MG63 (cell line): ENCODE measurements around the gene TMIGD1. TPM values are rescaled to one million over a fixed set of nuclear protein-coding genes. Genes with fewer than 3 reads are reported as not detected.
"Not testable (repeated sequence)": the region's sequence is repeated elsewhere in the genome, so short reads cannot be mapped to it uniquely, and the experiment has no call there.

Experiments used
- DNase-seq: peaks from one replicate; pipeline ENCODE4 v3.0.0-alpha.2; 2020
- H3K27me3 ChIP-seq: fragments of 250-450 bp; sonication (Bioruptor Pico); 2 replicates; pipeline ENCODE4 v1.5.1; 2020; ENCODE audit warnings: mild to moderate bottlenecking, moderate library complexity
- H3K36me3 ChIP-seq: fragments of 250-450 bp; sonication (Bioruptor Pico); 2 replicates; pipeline ENCODE4 v1.5.1; 2020; ENCODE audit warnings: mild to moderate bottlenecking, moderate library complexity
- H3K4me3 ChIP-seq: fragments of 250-450 bp; sonication (Bioruptor Pico); 2 replicates; pipeline ENCODE4 v1.5.1; 2020; ENCODE audit warnings: mild to moderate bottlenecking, moderate library complexity
- H3K9me3 ChIP-seq: fragments of 250-450 bp; sonication (Bioruptor Pico); 2 replicates; pipeline ENCODE4 v1.5.1; 2020; ENCODE audit warnings: mild to moderate bottlenecking, moderate library complexity
- total RNA-seq: library from RNA; depleted of rRNA; stranded (reverse); fragments of >200 nt; shearing (Covaris generic); gene quantifications from 2 replicates; pipeline ENCODE4 v1.2.3, GENCODE V29; 2014; ENCODE audit warnings: low replicate concordance

Gene TMIGD1
- total RNA-seq, 1 experiment from 2014 or later = not detected

DNA sequence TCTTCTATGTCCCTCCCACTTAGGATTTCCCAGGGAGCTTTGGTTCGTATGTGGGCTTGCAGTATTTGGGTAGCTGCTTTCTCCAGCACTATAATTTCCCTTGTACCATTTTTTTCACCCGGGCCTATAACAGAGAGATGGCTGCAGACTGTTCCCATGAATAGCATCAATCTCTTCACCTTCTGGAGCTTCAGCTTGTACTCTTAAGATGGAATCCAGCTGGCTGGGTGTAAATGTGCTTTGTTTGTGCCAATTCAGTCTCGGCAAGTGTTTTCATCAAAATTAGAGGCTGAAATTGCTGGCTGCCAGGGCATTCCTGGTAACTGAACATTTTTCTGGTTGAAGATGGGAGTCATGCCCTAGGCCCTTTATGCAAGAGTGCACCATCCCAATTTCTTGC lies 32.7 kb upstream of the TMIGD1 start:
- Histone ChIP-seq H3K4me3 (no peak overlapping the region), H3K27me3 (no peaks in the 10 kb centered on the region), H3K36me3 (no peaks in the 10 kb centered on the region), H3K9me3 (peaks cover 5% of the 10 kb centered on the region)
- DNase-seq = no peak

DNA sequence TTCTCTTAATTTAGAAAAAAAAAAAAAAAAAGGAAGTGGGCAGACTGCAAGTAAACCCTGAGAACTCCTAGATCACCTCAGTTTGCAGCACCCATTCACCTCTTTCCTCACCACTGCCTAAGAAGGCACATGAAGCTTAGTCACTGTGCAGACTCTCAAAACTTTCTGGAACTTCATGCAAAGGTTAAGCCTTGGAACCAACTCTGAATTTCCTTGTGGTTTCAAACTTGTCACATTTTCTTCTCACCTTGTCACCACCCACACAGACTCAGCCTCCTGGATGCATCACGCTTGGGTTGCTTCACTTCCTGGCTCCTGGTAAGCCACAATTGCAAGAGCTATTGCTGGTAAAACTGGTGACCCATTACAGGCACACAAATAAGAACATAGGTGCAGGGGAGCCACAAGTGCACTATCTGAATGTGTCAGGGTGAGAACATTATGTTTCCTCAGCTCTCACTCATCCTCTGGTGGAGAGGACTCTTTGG lies 29.9 kb upstream of the TMIGD1 start:
- H3K4me3 ChIP-seq = no peak overlapping the region
- no peaks in the 10 kb centered on the region for H3K36me3 ChIP-seq
- DNase-seq = no peak
- peaks cover 5% of the 10 kb centered on the region for H3K9me3 ChIP-seq
- H3K27me3 ChIP-seq = no peaks in the 10 kb centered on the region

DNA sequence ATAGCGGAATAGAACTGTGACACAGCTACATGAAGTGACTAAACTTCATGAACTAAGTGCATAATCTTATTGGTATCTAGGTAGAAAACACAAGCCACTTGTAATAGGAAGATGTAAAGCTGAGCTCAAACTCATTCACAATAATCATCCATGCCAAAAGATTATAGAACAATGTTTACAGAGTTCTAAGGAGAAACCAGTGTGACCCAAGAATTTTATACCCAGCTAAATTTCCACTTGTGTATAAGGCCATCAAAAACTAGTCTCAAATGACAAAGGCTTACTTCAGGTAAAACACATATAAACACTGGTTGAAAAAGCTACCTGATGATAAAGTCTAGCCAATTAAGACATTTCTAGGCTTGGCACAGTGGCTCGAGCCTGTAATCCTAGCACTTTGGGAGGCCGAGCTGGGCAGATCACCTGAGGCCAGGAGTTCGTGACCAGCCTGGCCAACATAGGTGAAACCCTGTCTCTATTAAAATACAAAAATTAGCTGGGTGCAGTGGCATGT lies 28.0 kb upstream of the TMIGD1 start:
- Histone ChIP-seq H3K27me3 (no peaks in the 10 kb centered on the region), H3K4me3 (no peak overlapping the region), H3K36me3 (no peaks in the 10 kb centered on the region), H3K9me3 (peaks cover 5% of the 10 kb centered on the region)
- DNase-seq = no peak

DNA sequence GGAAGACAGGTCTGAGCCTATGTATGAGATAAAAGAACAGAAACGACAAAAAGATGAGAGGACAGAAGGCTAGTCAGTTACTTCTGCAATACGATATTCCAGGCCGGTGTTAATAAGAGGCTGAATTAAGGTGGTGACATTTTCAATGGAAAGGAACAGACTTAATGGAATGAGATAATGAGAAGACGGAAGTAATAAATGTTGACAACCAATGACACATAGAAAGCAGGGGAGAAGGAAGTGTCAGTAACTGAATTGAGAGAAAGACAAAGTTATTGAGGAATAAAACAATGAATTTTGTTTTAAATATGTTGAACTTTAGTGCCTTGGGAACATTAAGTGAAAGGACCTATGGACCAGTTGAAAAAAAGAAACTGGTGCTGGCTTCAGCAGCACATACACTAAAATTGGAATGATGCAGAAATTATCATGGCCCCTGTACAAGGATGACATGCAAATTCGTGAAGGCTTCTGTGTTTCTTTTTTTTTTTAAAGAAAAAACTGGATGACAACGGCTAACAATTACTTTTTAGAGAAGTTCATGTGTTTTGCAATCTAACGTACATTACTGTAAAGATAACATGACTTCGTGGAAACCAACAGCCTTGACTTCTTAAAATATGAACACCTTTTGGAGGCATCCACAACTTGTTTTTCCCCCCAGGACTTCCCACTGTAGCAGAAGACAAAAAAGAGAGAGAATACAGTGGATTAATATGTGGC lies 26.4 kb upstream of the TMIGD1 start:
- Histone ChIP-seq H3K36me3 (no peaks in the 10 kb centered on the region), H3K4me3 (no peak overlapping the region), H3K27me3 (no peaks in the 10 kb centered on the region), H3K9me3 (peaks cover 5% of the 10 kb centered on the region)
- DNase-seq = no peak

DNA sequence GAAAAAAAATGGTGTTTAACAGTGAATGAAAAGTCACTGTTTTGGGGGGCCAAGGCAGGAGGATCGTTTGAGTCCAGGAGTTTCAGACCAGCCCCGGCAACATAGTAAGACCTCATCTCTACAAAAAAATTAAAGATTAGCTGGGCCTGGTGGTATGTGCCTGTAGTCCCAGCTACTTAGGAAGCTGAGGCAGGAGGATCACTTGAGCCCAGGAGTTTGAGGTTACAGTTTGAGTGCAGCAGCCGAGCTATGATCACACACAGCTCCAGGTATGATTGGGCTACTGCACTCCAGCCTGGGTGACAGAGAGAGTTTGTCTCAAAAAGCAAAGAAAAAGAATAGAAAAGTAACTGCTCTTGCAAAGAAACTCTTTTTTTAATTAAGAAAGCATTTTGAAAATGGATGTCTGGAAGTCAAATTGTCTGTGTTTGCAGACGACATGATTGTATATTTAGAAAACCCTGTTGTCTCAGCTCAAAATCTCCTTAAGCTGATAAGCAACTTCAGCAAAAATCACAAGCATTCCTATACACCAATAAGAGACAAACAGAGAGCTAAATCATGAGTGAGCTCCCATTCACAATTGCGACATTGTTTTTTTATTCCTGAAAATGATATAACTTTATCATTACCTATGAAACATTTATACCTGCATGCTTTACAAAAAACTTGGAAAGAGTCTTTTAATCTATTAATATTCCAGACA lies 24.4 kb upstream of the TMIGD1 start:
- Histone ChIP-seq H3K9me3 (peaks cover 5% of the 10 kb centered on the region), H3K36me3 (no peaks in the 10 kb centered on the region), H3K4me3 (no peak overlapping the region), H3K27me3 (no peaks in the 10 kb centered on the region)
- no peak for DNase-seq

GRCh38 chr17:30357476-30357875 lies 23.6 kb upstream of the TMIGD1 start:
- Histone ChIP-seq H3K9me3 (peaks cover 5% of the 10 kb centered on the region), H3K27me3 (no peaks in the 10 kb centered on the region)
- no peak for DNase-seq

GRCh38 chr17:30354701-30355100 lies 20.8 kb upstream of the TMIGD1 start:
- no peak for DNase-seq
- no peaks in the 10 kb centered on the region for H3K36me3 ChIP-seq
- H3K27me3 ChIP-seq = no peaks in the 10 kb centered on the region
- no peak overlapping the region for H3K4me3 ChIP-seq
- H3K9me3 ChIP-seq = no peaks in the 10 kb centered on the region

More at GRCh38 chr17:30357476-30357875, 23.6 kb upstream of the TMIGD1 start:
- Histone ChIP-seq H3K4me3 (no peak overlapping the region), H3K36me3 (no peaks in the 10 kb centered on the region)

DNA sequence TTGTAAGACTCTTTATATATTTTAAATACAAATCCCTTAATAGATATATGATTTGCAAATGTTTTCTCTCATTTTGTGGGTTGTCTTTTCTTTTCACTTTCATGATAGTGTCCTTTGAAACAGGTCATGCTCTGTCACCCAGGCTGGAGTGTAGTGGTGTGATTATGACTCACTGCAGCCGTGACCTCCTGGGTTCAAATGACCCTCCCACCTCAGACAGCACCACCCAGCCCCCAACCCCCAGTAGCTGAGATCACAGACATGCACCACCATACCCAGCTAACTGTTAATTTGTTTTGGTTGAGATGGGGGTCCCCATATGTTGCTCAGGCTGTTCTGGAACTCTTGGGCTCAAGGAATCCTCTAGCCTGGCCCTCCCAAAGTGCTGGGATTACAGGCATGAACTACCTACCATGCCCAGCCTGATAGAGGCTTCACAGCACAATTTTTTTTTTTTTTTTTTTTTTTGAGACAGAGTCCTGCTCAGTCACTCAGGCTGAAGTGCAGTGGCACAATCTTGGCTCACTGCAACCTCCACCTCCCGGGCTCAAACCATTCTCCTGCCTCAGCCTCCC lies 18.5 kb upstream of the TMIGD1 start:
- Histone ChIP-seq H3K36me3 (no peaks in the 10 kb centered on the region), H3K4me3 (no peak overlapping the region), H3K9me3 (no peaks in the 10 kb centered on the region), H3K27me3 (no peaks in the 10 kb centered on the region)
- DNase-seq = no peak

DNA sequence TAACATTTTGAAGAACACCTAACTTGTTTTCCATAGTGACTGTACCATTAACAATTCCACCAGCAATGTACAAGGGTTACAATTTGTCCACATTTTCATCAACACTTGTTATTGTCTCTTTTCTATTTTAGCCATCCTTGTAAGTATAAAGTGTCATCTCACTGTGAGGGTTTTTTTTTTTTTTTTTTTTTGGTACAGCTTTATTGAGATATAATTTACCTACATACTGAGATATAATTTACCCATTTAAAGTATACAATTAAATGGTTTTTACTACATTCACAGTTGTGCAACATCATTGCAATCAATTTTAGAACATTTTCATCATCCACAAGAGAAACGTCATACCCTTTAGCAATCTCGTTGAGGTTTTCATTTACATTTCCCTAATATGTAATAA lies 17.9 kb upstream of the TMIGD1 start:
- Histone ChIP-seq H3K27me3 (no peaks in the 10 kb centered on the region), H3K36me3 (no peaks in the 10 kb centered on the region), H3K4me3 (no peak overlapping the region), H3K9me3 (no peaks in the 10 kb centered on the region)
- no peak for DNase-seq

GRCh38 chr17:30351263-30351662 lies 17.4 kb upstream of the TMIGD1 start:
- H3K27me3 ChIP-seq, H3K36me3 ChIP-seq, H3K9me3 ChIP-seq, DNase-seq, H3K4me3 ChIP-seq: not testable (repeated sequence)

- H3K36me3 ChIP-seq = no peaks in the 10 kb centered on the region
- H3K27me3 ChIP-seq = no peaks in the 10 kb centered on the region
- no peaks in the 10 kb centered on the region for H3K9me3 ChIP-seq
- DNase-seq = no peak
- no peak overlapping the region for H3K4me3 ChIP-seq
Measured at GRCh38 chr17:30349252-30349651, 15.4 kb upstream of the TMIGD1 start.

DNA sequence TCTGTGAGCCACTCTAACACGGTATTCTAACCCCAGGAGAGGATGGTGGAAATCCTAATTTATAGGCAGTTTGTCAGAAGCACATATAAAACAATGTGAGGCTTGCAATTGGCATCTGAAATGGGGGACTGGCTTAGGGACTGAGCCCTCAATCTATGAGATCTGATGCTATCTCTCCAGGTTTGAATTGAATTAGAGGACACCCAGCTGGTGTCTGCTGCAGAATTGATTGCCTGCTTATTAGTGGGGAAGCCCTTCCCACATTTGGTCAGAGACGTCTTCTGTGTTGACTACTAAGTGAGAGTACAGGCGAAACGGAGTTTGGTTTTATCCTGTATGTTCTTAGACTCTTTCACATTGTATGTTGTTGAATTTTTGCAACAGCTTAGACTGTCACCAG lies 13.6 kb upstream of the TMIGD1 start:
- DNase-seq = no peak
- Histone ChIP-seq H3K36me3 (no peaks in the 10 kb centered on the region), H3K4me3 (no peak overlapping the region), H3K9me3 (no peaks in the 10 kb centered on the region), H3K27me3 (no peaks in the 10 kb centered on the region)

GRCh38 chr17:30346221-30346795 lies 12.5 kb upstream of the TMIGD1 start:
- Histone ChIP-seq H3K4me3 (no peak overlapping the region), H3K27me3 (no peaks in the 10 kb centered on the region), H3K9me3 (no peaks in the 10 kb centered on the region), H3K36me3 (no peaks in the 10 kb centered on the region)
- no peak for DNase-seq

- no peaks in the 10 kb centered on the region for H3K9me3 ChIP-seq
- no peak overlapping the region for H3K4me3 ChIP-seq
- H3K27me3 ChIP-seq = no peaks in the 10 kb centered on the region
- no peak for DNase-seq
- no peaks in the 10 kb centered on the region for H3K36me3 ChIP-seq
Measured at GRCh38 chr17:30345527-30346075, 11.7 kb upstream of the TMIGD1 start.

- DNase-seq = no peak
- H3K36me3 ChIP-seq = no peaks in the 10 kb centered on the region
Measured at GRCh38 chr17:30345089-30345433, 11.2 kb upstream of the TMIGD1 start.

GRCh38 chr17:30344283-30345088 lies 10.6 kb upstream of the TMIGD1 start:
- H3K27me3 ChIP-seq = no peaks in the 10 kb centered on the region
- no peak overlapping the region for H3K4me3 ChIP-seq
- H3K36me3 ChIP-seq = no peaks in the 10 kb centered on the region
- H3K9me3 ChIP-seq = no peaks in the 10 kb centered on the region
- no peak for DNase-seq

More at GRCh38 chr17:30345089-30345433, 11.2 kb upstream of the TMIGD1 start:
- H3K27me3 ChIP-seq = no peaks in the 10 kb centered on the region
- H3K4me3 ChIP-seq = no peak overlapping the region
- H3K9me3 ChIP-seq = no peaks in the 10 kb centered on the region
